Esophagus squamous epithelium (tissue), 4 donors: ENCODE results near the gene TULP3.

Experiments
- CTCF ChIP-seq, 6 experiments: fragments of 450-650 bp in 4 of 6; fragments of 200-600 bp in 2 of 6; sonication (generic) in 2 of 6; IDR thresholded peaks; one replicate each; pipeline ENCODE4 v1.5.1; 2016 to 2019; ENCODE audit warnings: antibody characterized with exemption in 6 of 6, mild to moderate bottlenecking in 4 of 6, moderate library complexity in 4 of 6
- POLR2A ChIP-seq, 4 donors: fragments of 450-650 bp; IDR thresholded peaks; one replicate each; pipeline ENCODE4 v1.6.1; 2017; ENCODE audit warnings: antibody characterized with exemption in 4 of 4, mild to moderate bottlenecking in 4 of 4, moderate library complexity in 3 of 4

- no peak for TF ChIP-seq CTCF (IDR thresholded peaks at IDR 0.05)
- no peak for TF ChIP-seq POLR2A (IDR thresholded peaks at IDR 0.05)
Measured at GRCh38 chr12:2959192-2959504, 68.5 kb downstream of the TULP3 start, which contains the start of gene TEAD4.
